AG04449 (cell line): ENCODE measurements around the gene MAN1C1.

Experiments
- CTCF ChIA-PET: fragments of 350-600 bp; formaldehyde crosslinking; extraction: SDS; loops from one replicate; lab custom pipeline; 2021; ENCODE audit warnings: antibody characterized with exemption; lab: Yijun Ruan, JAX
- POLR2A ChIA-PET: fragments of 400-600, 350-600 bp; formaldehyde crosslinking; extraction: SDS; loops from one replicate; lab custom pipeline; 2020; ENCODE audit warnings: antibody characterized with exemption, inconsistent platforms; lab: Yijun Ruan, JAX
- DNase-seq: peaks from one replicate; pipeline ENCODE4 v3.0.0-alpha.2; 2010; ENCODE audit warnings: low read depth, low spot score
- H3K4me3 ChIP-seq: 2 replicates; pipeline ENCODE4 v1.5.1; 2011; ENCODE audit warnings: low read depth, mild to moderate bottlenecking, control low read depth, low read length
- TF ChIP-seq, protein P1 (sequence below): IDR thresholded peaks from one replicate; pipeline ENCODE4 v1.5.1; 2011; ENCODE audit warnings: mild to moderate bottlenecking, moderate library complexity, low read length, control low read depth, inconsistent platforms; ENCODE audit not compliant: insufficient read depth; ENCODE audit errors: missing control alignments

MAN1C1 gene

DNA sequence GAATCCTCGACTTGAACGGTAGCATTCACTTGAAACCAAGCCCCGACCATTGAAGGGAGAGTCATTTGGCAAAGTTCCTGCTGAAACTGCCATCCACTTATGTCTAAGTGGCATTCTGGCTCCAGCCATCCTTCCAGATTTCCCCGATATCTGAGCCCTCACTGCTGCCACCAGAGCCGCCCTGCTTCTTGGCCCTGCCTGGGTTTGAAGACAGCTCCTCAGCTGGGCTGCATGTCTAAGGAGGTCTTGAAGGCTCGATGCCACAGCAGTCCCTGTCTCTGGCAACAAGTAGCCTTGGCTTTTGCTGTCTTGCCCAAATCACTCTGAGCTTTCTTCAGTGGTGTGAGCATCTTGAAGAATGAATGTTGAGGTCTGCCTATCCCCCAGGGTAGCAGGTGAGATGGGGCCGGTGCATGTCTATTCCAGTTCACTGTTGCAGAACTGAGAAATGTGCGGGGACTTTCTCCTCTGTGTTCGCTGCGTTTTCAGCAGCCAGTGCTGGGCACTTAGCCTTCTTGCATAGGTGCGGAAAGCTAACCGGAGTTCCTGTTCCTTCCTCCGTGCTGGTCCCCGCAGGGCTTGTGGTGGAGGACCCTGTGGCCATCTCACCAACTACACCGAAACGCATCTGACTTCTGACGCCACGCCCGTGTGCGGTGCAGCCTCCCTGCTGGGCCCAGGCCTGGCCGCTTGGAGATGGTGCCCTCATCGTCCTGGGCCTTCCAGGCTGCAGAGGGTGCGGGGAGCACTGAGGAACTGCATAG, 29.2 kb downstream of the MAN1C1 start:
- no peak overlapping the region for H3K4me3 ChIP-seq
- DNase-seq, result no peak
- TF ChIP-seq, protein P1, sequence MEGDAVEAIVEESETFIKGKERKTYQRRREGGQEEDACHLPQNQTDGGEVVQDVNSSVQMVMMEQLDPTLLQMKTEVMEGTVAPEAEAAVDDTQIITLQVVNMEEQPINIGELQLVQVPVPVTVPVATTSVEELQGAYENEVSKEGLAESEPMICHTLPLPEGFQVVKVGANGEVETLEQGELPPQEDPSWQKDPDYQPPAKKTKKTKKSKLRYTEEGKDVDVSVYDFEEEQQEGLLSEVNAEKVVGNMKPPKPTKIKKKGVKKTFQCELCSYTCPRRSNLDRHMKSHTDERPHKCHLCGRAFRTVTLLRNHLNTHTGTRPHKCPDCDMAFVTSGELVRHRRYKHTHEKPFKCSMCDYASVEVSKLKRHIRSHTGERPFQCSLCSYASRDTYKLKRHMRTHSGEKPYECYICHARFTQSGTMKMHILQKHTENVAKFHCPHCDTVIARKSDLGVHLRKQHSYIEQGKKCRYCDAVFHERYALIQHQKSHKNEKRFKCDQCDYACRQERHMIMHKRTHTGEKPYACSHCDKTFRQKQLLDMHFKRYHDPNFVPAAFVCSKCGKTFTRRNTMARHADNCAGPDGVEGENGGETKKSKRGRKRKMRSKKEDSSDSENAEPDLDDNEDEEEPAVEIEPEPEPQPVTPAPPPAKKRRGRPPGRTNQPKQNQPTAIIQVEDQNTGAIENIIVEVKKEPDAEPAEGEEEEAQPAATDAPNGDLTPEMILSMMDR, result no peak
- ChIA-PET CTCF (interaction anchor here (1.2 kb wide), 1 partner anchor 27 kb away, joined by 4 read pairs; no protein-coding TSS in a partner anchor), POLR2A (no interaction called here)

DNA sequence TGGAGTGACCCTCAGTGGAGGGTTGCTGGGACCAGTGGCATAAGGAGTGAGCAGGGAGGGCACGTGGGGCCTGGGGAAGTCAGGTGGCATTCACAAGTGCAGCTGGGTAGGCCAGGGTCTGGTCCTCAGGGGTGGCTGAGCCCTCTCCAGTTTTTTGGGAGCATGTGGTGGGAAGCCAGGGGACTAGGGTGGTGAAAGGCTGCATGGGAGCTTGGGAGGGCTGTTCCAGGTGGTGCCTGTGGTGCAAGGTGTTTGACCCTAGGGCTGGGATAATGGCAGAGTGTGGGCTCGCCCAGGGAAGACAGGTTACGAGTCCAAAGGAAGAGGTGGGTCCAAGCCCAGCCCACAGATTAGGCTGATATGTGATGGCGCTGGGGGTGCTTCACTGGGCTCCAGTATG, 30.5 kb downstream of the MAN1C1 start:
- CTCF ChIA-PET, result no interaction called here
- no peak for DNase-seq
- TF ChIP-seq, protein P1, result no peak
- POLR2A ChIA-PET, result no interaction called here
- H3K4me3 ChIP-seq, result no peak overlapping the region

DNA sequence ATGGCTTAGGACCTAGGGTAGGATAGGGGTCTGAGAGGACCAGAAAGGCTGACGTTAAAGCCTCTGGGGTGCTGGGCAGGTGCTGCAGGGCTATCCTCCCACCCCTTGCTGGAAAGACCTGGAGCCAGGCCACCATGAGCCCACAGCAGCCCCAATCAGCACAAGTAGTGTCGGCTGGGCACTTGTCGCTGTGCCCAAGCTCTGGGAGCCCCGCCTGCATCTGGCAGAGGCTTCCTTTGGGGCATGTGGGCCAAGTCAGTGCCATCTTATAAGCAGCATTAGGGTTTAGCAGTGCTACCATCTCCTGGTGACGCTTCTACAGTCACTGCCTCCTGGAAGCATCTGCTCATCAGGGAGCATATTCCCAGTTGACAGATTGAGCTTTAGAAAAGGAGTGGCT, 31.3 kb downstream of the MAN1C1 start:
- DNase-seq, result no peak
- ChIA-PET POLR2A (no interaction called here), CTCF (no interaction called here)
- TF ChIP-seq, protein P1, result no peak
- no peak overlapping the region for H3K4me3 ChIP-seq

DNA sequence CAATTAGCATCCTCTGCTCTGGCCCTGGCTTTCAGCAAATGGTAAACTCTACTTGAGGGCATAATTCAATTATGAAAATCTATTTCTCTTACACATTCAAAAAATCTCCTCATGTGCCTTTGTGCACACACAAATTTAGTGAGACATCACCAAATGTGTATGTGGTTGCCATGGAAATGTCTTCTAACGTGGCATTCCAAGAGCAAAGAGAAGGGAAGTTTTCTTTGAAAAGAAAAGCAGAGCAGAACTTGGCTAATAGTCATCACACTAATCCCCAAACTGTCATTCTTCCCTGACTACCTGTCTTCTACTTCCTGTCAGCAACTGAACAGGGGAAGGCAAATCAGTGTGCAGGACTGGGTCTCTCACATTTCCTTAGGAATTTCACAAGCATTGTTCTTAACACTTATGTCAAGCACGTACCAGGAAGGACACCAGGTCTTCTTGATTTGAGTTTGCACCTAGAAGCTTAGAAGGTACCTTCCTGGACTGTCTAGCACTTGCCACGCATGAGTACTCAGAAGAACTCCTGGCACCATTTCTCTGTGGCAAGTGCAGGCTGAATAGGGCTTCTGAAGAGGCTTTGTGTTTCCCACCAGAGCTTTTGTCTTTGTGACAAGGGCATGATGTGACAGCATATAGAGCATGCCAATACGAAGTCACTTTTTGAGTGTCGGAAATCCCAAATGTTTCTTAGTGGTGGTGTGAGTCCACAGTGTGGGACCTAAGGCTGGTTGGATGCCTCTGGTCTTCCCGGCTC, 32.3 kb downstream of the MAN1C1 start:
- TF ChIP-seq, protein P1, result no peak
- H3K4me3 ChIP-seq, result no peak overlapping the region
- DNase-seq, result no peak
- POLR2A ChIA-PET, result no interaction called here
- CTCF ChIA-PET, result no interaction called here

DNA sequence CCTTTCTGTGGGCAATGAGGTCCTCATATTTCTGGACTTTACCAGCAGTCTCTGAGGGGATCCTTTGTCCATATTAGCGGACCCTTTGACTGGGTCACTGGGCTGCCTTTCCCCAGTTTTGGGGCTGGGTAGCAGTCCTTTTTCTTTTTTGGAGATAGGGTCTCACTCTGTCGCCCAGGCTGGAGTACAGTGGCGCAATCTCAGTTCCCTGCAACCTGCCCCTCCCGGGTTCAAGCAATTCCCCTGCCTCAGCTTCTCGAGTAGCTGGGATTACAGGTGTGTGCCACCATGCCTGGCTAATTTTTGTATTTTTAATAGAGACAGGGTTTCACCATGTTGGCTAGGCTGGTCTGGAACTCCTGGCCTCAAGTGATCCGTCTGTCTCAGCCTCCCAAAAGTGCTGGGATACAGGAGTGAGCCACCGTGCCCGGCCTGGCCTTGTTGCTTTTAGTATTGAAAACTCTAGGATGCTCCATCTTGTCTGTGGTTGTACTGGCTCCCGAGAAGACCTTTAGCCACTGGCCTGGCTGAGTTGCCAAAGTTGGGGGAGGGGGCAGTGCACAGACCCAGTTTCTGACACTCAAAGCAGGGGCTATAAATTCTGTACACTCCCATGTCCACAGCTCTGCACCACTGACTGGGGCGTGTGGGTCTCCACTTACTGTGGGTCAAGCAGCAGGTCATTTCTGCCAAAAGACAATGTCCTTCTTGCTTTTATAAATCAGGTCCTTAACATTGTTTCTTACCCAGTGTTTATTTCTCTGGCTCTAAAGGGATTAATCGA, 33.1 kb downstream of the MAN1C1 start:
- POLR2A ChIA-PET, result no interaction called here
- CTCF ChIA-PET, result no interaction called here
- no peak overlapping the region for H3K4me3 ChIP-seq
- TF ChIP-seq, protein P1, result no peak
- DNase-seq, result no peak

DNA sequence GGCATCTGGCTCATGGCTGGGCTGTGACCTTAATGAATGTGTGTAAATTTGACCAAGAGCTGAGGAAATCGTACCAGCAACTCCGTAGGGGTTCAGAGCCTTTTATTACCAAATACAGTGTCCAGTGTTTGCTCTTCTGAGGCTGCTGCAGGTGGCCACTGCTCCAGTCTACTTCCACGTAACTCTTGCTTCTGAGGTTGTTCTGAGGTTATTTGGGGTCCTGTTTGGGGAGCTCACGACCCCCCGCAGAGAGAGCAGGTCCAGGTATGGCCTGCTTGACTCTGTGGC, 33.6 kb downstream of the MAN1C1 start:
- no peak for DNase-seq
- ChIA-PET POLR2A (no interaction called here), CTCF (no interaction called here)
- H3K4me3 ChIP-seq, result no peak overlapping the region
- TF ChIP-seq, protein P1, result no peak
